ENCODE measurements around the gene RAD51B. TPM values are rescaled to one million over a fixed set of nuclear protein-coding genes. Genes with fewer than 3 reads are reported as not detected.

The RAD51B gene
- total and polyA plus RNA-seq, 2 experiments from 2014 or later = 10.1 to 18.0 TPM

- H2AFZ ChIP-seq = no peak overlapping the region
Measured at GRCh38 chr14:68295316-68295816, 475.8 kb downstream of the RAD51B start.

GRCh38 chr14:68297039-68297438 lies 477.5 kb downstream of the RAD51B start:
- H3K79me2 ChIP-seq = no peaks in the 10 kb centered on the region
- no peaks in the 10 kb centered on the region for H3K27me3 ChIP-seq
- no peaks in the 10 kb centered on the region for H3K36me3 ChIP-seq (replicated peaks; ENCODE audit: insufficient read depth, low read depth)
- peak overlapping the region; percentile 92 for H3K27ac ChIP-seq
- 66% methylated on average over 4 of the region's 4 CpGs for WGBS (ENCODE audit: low lambda C conversion rate, missing lambda C conversion rate)
- H3K9me2 ChIP-seq (replicated peaks; ENCODE audit: insufficient read depth) = no peaks in the 10 kb centered on the region
- no peak for DNase-seq (ENCODE audit: low spot score)
- no peak overlapping the region for H3K4me2 ChIP-seq
- H4K20me1 ChIP-seq (ENCODE audit: insufficient read depth, poor library complexity, severe bottlenecking) = no peaks in the 10 kb centered on the region
- no peak overlapping the region for H2AFZ ChIP-seq
- TF ChIP-seq EZH2phosphoT487 (IDR thresholded peaks at IDR 0.05; ENCODE audit: low read depth, severe bottlenecking, unreplicated experiment) = no peak
- no peak for TF ChIP-seq CTCF (IDR thresholded peaks at IDR 0.05; ENCODE audit: poor library complexity)
- TF ChIP-seq EZH2 (IDR thresholded peaks at IDR 0.05; ENCODE audit: borderline replicate concordance) = no peak
- no peak overlapping the region for H3K4me3 ChIP-seq
- peaks cover 53% of the 10 kb centered on the region for H3K4me1 ChIP-seq (ENCODE audit: insufficient read depth)
- no peaks in the 10 kb centered on the region for H3K9me3 ChIP-seq (ENCODE audit: low read depth)

More at GRCh38 chr14:68295316-68295816, 475.8 kb downstream of the RAD51B start:
- H3K9me2 ChIP-seq (replicated peaks; ENCODE audit: insufficient read depth) = no peaks in the 10 kb centered on the region
- no peaks in the 10 kb centered on the region for H3K27me3 ChIP-seq
- H3K27ac ChIP-seq = peak overlapping the region; percentile 92
- H4K20me1 ChIP-seq (ENCODE audit: insufficient read depth, poor library complexity, severe bottlenecking) = no peaks in the 10 kb centered on the region
- TF ChIP-seq EZH2 (IDR thresholded peaks at IDR 0.05; ENCODE audit: borderline replicate concordance) (no peak), CTCF (IDR thresholded peaks at IDR 0.05; ENCODE audit: poor library complexity) (no peak), EZH2phosphoT487 (IDR thresholded peaks at IDR 0.05; ENCODE audit: low read depth, severe bottlenecking, unreplicated experiment) (no peak)
- no peaks in the 10 kb centered on the region for H3K36me3 ChIP-seq (replicated peaks; ENCODE audit: insufficient read depth, low read depth)
- no peak overlapping the region for H3K4me3 ChIP-seq
- peaks cover 57% of the 10 kb centered on the region for H3K4me1 ChIP-seq (ENCODE audit: insufficient read depth)
- H3K9me3 ChIP-seq (ENCODE audit: low read depth) = no peaks in the 10 kb centered on the region
- 25% methylated on average over 7 of the region's 8 CpGs for WGBS (ENCODE audit: low lambda C conversion rate, missing lambda C conversion rate)
- peak; percentile 73 for DNase-seq (ENCODE audit: low spot score)
- peak overlapping the region; percentile 4 for H3K4me2 ChIP-seq
- H3K79me2 ChIP-seq = no peaks in the 10 kb centered on the region

GRCh38 chr14:68297876-68298468 lies 478.4 kb downstream of the RAD51B start:
- H3K4me1 ChIP-seq (ENCODE audit: insufficient read depth) = peaks cover 44% of the 10 kb centered on the region
- 71% methylated on average over 4 of the region's 4 CpGs for WGBS (ENCODE audit: low lambda C conversion rate, missing lambda C conversion rate)
- no peak overlapping the region for H2AFZ ChIP-seq
- no peaks in the 10 kb centered on the region for H3K27me3 ChIP-seq
- H3K79me2 ChIP-seq = no peaks in the 10 kb centered on the region
- H3K9me3 ChIP-seq (ENCODE audit: low read depth) = no peaks in the 10 kb centered on the region
- no peak overlapping the region for H3K4me2 ChIP-seq
- peak; percentile 24 for DNase-seq (ENCODE audit: low spot score)
- H4K20me1 ChIP-seq (ENCODE audit: insufficient read depth, poor library complexity, severe bottlenecking) = no peaks in the 10 kb centered on the region
- H3K27ac ChIP-seq = peak overlapping the region; percentile 92
- TF ChIP-seq EZH2phosphoT487 (IDR thresholded peaks at IDR 0.05; ENCODE audit: low read depth, severe bottlenecking, unreplicated experiment) (no peak), CTCF (IDR thresholded peaks at IDR 0.05; ENCODE audit: poor library complexity) (peak; percentile 35)
- H3K36me3 ChIP-seq (replicated peaks; ENCODE audit: insufficient read depth, low read depth) = no peaks in the 10 kb centered on the region
- no peaks in the 10 kb centered on the region for H3K9me2 ChIP-seq (replicated peaks; ENCODE audit: insufficient read depth)
- H3K4me3 ChIP-seq = no peak overlapping the region

All from hepatocyte (in vitro differentiated cells).